NCI-H526 (cell line): ENCODE measurements around the gene TFB2M.
A peak's percentile ranks its signal among the peaks of the same experiment; 100 is the strongest.
"Not testable (repeated sequence)": the region's sequence is repeated elsewhere in the genome, so short reads cannot be mapped to it uniquely, and the experiment has no call there.

Experiments used
- DNase-seq, 2 experiments: peaks; one replicate each; lab custom pipeline; 2025; lab: John Stamatoyannopoulos, UW

The TFB2M gene, protein sequence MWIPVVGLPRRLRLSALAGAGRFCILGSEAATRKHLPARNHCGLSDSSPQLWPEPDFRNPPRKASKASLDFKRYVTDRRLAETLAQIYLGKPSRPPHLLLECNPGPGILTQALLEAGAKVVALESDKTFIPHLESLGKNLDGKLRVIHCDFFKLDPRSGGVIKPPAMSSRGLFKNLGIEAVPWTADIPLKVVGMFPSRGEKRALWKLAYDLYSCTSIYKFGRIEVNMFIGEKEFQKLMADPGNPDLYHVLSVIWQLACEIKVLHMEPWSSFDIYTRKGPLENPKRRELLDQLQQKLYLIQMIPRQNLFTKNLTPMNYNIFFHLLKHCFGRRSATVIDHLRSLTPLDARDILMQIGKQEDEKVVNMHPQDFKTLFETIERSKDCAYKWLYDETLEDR

GRCh38 chr1:246566128-246566812 lies at the start of gene TFB2M, which contains the start of gene CNST:
TSS of gene TFB2M (minus strand) at chr1:246566261. CDS start at chr1:246566138, 123 bp downstream.
TSS of gene CNST (plus strand) at chr1:246566456. CDS start at chr1:246591563, 25,107 bp downstream.
- peak; percentile 94 to 97 for DNase-seq

- no peak for DNase-seq
These were observed 47.2 kb upstream of the TFB2M start for GRCh38 chr1:246613096-246613758.

DNA sequence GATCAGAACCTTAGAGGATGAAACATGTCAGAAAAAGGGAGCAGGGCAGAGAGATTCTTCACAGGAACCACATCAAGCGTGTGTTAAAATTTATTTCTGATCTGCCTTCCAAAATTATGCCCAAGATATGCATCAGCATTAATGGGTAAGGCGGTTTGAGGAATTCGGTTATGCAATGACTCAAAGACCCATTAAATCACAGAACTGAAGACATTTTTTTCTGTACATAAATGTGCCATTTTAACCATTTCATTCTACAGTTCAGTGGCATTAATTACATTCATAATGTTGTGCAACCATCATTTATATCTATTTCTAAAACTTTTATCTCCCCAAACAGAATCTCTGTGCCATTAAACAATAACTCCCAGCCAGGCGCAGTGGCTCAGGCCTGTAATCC lies 43.6 kb upstream of the TFB2M start:
- DNase-seq: no peak

- DNase-seq: no peak
These were observed 42.7 kb upstream of the TFB2M start for GRCh38 chr1:246608616-246609376.

DNA sequence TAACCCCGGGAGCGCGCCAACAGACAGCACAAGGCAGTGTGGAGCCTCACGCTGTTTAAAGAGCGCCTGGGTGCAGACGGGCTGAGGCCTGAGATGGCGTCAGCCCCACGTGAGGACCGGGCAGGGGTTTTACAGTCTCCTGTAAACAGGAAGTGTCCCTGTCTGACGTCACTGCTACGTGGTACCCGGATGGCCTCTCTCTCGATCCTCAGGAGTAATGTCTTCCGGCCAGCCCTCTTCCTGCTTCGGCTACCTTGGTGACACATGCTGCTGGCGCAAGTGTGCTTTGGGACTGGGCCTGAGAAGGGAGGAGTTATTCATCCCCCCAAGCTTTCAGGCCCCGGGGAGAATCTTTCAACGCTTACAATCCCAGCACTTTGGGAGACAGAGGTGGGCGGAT lies 41.4 kb upstream of the TFB2M start:
- DNase-seq: no peak

GRCh38 chr1:246605231-246605630 lies 39.2 kb upstream of the TFB2M start:
- not testable (repeated sequence) for DNase-seq

- DNase-seq: no peak
These were observed 36.1 kb upstream of the TFB2M start for GRCh38 chr1:246602194-246602593.

- DNase-seq: no peak
These were observed 34.5 kb upstream of the TFB2M start for GRCh38 chr1:246600579-246600978.

DNA sequence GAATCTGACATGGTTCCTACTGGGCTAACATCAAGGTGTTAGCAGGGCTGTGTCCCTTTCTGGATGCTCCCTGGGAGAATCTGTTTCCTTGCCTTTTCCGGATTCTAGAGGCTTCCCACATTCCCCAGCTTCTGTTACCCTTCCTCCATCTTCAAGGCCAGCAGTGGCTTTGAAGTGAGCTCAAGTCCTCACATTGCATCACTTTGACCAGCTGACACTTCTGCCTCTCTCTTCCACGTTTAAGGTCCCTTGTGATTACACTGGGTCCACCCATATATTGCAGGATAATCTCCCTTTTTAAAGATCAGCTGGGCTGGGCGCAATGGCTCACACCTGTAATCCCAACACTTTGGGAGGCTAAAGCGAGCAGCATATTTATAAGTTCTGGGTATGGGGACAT lies 33.3 kb upstream of the TFB2M start:
- DNase-seq: no peak

- DNase-seq: no peak
These were observed 31.9 kb upstream of the TFB2M start for GRCh38 chr1:246597971-246598370.

DNA sequence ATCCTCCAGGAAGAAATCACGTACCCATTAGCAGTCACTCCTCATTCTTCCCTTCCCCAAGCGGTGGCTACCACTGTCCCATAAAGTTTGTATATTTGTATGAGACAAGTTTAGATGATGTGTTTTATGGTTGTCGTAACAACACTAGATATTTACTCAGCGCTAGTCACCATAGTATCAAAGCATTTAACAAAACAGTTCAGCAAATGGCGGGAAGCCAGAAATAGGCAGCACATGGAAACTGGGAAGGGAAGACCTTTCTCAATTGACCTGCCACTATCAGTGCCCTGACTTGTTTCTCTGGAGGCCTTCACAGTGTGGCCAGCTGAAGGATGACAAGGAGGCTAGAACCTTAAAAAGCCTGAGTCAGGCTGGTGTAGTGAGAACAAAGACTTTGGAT lies 31.3 kb upstream of the TFB2M start:
- no peak for DNase-seq

GRCh38 chr1:246595146-246595545 lies 29.1 kb upstream of the TFB2M start:
- no peak for DNase-seq

DNA sequence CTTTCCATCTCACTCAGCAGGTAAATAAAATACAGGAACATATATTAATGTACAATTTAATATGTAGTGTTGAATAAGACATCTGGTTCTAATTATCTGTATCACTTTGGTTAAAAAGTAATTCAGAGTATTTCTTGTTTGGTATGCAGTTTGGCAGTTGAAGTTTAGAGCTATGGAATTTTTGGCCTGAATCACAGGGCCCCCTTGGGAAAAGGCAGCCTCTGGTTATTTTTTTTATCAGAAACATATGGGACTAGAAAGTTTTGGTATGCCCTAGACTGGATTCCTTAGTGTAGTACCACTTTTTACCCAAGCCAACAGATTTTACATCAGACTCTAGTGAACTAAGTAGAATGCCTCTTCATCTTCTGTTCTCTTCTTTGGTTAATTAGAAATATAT lies 26.6 kb upstream of the TFB2M start:
- DNase-seq: no peak

DNA sequence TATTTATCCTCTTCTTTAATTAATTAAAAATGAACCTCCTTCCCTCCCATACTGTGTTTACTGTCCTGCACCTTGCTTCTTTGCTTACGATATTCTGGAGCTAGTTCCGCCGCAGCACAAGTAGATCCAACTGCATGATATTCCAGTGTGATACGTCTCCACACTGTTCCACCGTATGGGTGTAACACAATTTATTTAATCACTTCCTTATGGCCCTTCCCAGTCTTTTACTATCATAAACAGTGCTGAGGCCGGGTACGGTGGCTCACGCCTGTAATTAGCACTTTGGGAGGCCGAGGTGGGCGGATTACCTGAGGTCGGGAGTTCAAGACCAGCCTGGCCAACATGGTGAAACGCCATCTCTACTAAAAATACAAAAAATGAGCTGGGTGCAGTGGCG lies 25.9 kb upstream of the TFB2M start:
- no peak for DNase-seq

DNA sequence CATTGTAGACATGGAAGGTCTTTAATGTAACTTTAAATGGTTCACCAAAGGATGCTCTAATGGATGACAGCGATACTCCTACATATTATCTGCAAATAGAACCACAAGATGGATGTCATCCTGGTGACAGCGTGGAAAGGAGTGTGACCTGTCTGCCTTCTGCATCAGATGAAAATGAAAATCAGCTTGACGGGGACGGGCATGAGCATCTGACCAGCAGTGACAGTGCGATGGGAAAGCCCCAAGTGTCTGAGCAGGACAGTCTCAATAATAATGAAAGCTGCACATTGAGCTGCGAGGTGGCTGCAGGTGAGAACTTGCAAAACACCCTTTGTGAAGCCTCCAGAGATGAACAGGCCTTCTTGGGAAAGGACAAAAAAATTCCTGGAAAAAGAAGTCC lies 25.4 kb upstream of the TFB2M start:
- no peak for DNase-seq

DNA sequence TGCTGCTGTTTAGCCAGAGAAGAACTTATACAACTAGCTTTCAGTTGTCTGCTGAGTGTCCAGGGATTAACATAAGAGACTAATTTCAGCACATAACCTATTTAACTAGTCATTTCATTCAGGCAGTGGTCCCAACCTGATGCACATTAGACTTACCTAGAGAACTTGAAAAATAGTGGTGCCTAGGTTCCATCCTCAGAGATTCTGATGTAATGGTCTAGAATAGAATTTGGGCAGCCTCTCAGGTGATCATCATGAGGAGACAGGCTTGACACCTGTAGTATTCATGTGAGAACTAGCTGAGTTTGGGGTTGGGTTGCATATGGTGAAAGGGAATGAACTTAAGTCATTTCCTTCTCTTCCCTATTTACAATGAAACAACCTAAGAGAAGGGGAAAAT lies 25.0 kb upstream of the TFB2M start:
- DNase-seq: no peak

DNA sequence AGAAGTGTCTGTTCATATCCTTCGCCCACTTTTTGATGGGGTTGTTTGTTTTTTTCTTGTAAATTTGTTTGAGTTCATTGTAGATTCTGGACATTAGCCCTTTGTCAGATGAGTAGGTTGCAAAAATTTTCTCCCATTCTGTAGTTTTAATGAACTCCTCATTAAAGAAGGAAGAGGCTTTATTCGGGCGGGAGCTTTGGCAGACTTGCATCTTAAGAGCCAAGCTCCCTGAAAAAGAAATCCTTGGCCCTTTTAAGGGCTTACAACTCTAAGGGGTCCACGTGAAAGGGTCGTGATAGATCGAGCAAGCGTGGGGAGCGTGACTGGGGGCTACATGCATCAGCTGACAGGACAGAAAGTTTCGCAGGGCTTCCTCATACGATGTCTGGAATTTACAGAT lies 23.9 kb upstream of the TFB2M start:
- DNase-seq: not testable (repeated sequence)

DNA sequence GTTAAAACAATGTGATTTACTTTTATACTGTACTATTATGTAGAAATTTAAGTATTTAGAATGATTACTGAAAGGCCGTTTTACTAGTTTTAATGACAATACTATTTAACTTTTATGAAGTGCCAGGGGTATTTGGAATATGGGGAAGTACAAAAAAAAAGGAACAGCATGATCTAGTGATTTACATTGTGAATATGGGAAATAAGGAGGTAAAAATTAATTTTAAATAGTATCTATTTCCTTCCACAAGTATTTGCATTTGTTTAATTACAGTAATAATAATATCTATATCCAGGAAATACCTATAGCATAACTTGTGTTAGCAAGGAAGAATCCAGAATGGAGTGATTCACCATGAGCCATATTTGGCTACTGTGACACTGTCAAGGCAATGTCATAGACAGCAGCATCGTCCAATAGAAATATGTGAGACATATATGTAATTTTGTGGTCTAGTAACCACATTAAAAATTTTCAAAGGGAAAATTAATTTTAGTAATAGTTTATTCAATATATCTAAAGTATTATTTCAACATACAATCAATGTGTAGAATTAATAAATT lies 22.2 kb upstream of the TFB2M start:
- DNase-seq: no peak

DNA sequence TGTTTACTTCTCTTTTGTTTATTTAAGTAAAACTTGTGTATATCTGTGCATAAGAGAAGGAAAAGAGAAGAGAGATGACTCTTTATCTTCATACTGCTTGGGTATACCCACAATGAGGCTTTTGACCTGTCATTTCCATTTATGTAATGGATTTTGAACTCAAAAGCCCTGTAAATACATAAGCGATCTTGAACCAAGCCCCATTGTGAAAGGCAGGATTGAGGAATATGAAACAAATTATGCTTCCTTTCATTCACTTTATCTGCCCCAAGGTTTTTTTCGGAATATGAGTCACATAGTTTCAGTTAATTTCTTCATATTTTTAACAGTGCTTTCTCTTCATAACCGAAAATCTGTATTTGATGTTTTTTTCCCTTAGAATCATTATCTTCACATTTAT lies 21.5 kb upstream of the TFB2M start:
- no peak for DNase-seq

DNA sequence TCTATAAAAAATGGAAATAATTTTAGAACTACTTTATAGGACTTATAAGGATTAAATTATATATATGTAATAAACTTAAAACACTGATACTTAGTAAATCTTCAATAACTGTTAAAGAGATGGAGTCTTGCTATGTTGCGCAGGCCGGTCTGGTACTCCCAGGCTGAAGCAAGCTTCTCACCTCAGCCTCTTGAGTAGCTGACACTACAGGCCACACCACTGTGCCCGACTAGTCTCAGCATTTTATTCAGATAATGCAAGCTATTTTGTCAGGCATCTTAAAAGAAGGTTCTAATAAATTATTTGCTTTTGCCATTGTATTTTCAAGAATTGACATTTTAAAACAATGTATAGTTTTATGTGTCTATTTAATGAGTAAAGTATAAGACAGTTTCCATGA lies 21.0 kb upstream of the TFB2M start:
- DNase-seq: no peak

- no peak for DNase-seq
These were observed 17.6 kb upstream of the TFB2M start for GRCh38 chr1:246583448-246584185.
